Fibroblast of lung (primary cell): Measurements from ENCODE around the gene RACGAP1. TPM values are rescaled to one million over a fixed set of nuclear protein-coding genes. Genes with fewer than 3 reads are reported as not detected.

Source experiments
- DNase-seq, 2 donors: peaks; one replicate each; pipeline versions ENCODE4 v3.0.0 to v3.0.0-alpha.2; 2010; ENCODE audit warnings: low read depth in 2 of 2
- H2AFZ ChIP-seq: 2 replicates; pipeline ENCODE4 v1.5.1; 2012; ENCODE audit warnings: low read length, control low read depth, inconsistent platforms
- H3K27ac ChIP-seq: 2 replicates; pipeline ENCODE4 v1.5.1; 2011; ENCODE audit warnings: low read length, control low read depth; ENCODE audit not compliant: insufficient read depth
- H3K27me3 ChIP-seq: 2 replicates; pipeline ENCODE4 v1.5.1; 2011; ENCODE audit warnings: mild to moderate bottlenecking, low read length; ENCODE audit not compliant: control insufficient read depth, insufficient read depth
- H3K36me3 ChIP-seq: 2 replicates; pipeline ENCODE4 v1.5.1; 2011; ENCODE audit warnings: low read length; ENCODE audit not compliant: control insufficient read depth, insufficient read depth
- H3K4me1 ChIP-seq: 2 replicates; pipeline ENCODE4 v1.5.1; 2011; ENCODE audit warnings: low read length; ENCODE audit not compliant: control insufficient read depth, insufficient read depth; ENCODE audit errors: extremely low read depth
- H3K4me2 ChIP-seq: 2 replicates; pipeline ENCODE4 v1.5.1; 2011; ENCODE audit warnings: low read length, control low read depth; ENCODE audit not compliant: insufficient read depth; ENCODE audit errors: extremely low read depth
- H3K4me3 ChIP-seq, 4 experiments: fragments of 200-600 bp in 1 of 4; sonication (generic) in 1 of 4; replicated peaks in 1 of 4; 2 replicates each; pipeline ENCODE4 v1.5.1; 2011 to 2016; ENCODE audit warnings: low read length in 4 of 4, low read depth in 3 of 4, mild to moderate bottlenecking in 3 of 4, control low read depth in 2 of 4, inconsistent platforms in 1 of 4, mixed read lengths in 1 of 4; ENCODE audit not compliant: insufficient read depth in 1 of 4; ENCODE audit errors: control extremely low read depth in 1 of 4
- H3K79me2 ChIP-seq: 2 replicates; pipeline ENCODE4 v1.5.1; 2012; ENCODE audit warnings: mild to moderate bottlenecking, low read length, inconsistent platforms; ENCODE audit not compliant: control insufficient read depth, insufficient read depth
- H3K9ac ChIP-seq: 2 replicates; pipeline ENCODE4 v1.5.1; 2011; ENCODE audit warnings: mild to moderate bottlenecking, low read length, control low read depth; ENCODE audit not compliant: insufficient read depth
- H3K9me3 ChIP-seq: 2 replicates; pipeline ENCODE4 v1.5.1; 2012; ENCODE audit warnings: low read depth, low read length; ENCODE audit not compliant: control insufficient read depth, insufficient read depth
- H4K20me1 ChIP-seq: 2 replicates; pipeline ENCODE4 v1.5.1; 2011; ENCODE audit warnings: low read length; ENCODE audit not compliant: control insufficient read depth, insufficient read depth; ENCODE audit errors: extremely low read depth
- EZH2 ChIP-seq: IDR thresholded peaks from 2 replicates; pipeline ENCODE4 v1.5.1; 2012; ENCODE audit warnings: low read length, control low read depth, mild to moderate bottlenecking; ENCODE audit errors: missing control alignments
- polyA plus RNA-seq, 2 donors: library from polyadenylated mRNA; depleted of rRNA in 1 of 2; stranded (reverse) in 1 of 2; unstranded in 1 of 2; fragments of >200 nt; gene quantifications; 2 replicates each; pipeline ENCODE4 v1.2.1, GENCODE V29; 2011 to 2012; ENCODE audit warnings: missing spikeins in 1 of 2
- total RNA-seq: library from RNA; depleted of rRNA; stranded (reverse); fragments of >200 nt; gene quantifications from 2 replicates; pipeline ENCODE4 v1.2.1, GENCODE V29; 2014
- TF ChIP-seq, protein P1 (sequence below), 2 donors: IDR thresholded peaks in 1 of 2; conservative IDR thresholded peaks in 1 of 2; 1 replicate in 1 of 2; 2 replicates in 1 of 2; pipeline ENCODE4 v1.5.1; 2011 to 2012; ENCODE audit warnings: low read length in 2 of 2, control low read depth in 1 of 2, inconsistent platforms in 1 of 2, low read depth in 1 of 2, mild to moderate bottlenecking in 1 of 2

Gene RACGAP1
- total and polyA plus RNA-seq, 2 donors (not counting 1 experiment from before 2014, with no cell fraction given), result 22.9 to 38.1 TPM

DNA sequence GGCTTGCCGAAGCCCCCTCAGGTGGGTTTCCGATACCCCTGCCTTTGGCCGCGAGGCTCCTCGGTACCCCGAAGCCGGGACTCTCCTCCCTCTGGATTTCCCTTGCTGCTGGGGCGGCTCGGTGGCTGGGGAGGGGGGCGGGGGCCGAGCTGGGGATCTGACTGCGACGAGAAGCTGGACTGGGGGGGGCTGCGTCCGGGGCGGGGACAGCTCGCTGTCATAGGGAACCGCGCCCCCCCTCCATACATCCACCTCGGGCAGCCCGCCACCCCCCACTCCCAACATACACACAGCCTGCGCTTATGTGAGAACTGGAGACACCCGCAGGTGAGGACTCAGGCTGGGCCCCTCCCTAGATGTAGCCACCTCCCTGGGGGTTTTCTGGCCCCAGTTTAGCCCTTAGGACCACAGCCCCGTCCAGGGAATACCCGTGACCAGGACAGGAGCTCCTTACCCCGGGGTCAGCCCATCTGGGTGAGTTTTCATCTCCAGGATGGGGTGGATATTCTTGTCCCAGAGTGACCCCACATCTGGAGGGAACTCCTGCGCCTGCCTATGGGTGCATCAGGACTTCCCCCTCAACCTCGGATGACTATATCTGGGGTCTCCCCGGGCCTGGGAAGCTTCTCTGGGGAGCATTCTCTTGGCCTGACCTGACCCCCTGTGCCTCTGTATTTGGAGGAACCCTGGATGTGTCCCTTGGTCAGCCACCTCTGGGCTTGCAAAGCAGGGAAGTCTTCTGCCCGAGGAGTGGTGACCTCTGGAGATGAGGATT lies 32.8 kb upstream of the RACGAP1 start:
- TF ChIP-seq EZH2, result no peak
- TF ChIP-seq, protein P1, sequence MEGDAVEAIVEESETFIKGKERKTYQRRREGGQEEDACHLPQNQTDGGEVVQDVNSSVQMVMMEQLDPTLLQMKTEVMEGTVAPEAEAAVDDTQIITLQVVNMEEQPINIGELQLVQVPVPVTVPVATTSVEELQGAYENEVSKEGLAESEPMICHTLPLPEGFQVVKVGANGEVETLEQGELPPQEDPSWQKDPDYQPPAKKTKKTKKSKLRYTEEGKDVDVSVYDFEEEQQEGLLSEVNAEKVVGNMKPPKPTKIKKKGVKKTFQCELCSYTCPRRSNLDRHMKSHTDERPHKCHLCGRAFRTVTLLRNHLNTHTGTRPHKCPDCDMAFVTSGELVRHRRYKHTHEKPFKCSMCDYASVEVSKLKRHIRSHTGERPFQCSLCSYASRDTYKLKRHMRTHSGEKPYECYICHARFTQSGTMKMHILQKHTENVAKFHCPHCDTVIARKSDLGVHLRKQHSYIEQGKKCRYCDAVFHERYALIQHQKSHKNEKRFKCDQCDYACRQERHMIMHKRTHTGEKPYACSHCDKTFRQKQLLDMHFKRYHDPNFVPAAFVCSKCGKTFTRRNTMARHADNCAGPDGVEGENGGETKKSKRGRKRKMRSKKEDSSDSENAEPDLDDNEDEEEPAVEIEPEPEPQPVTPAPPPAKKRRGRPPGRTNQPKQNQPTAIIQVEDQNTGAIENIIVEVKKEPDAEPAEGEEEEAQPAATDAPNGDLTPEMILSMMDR (conservative IDR thresholded peaks at IDR 0.05 in 1 of 2, IDR thresholded peaks at IDR 0.05 in 1 of 2; ENCODE audit: low read depth in 1 of 2, low read length in 2 of 2), result no peak
- Histone ChIP-seq H3K36me3 (no peaks in the 10 kb centered on the region), H4K20me1 (no peaks in the 10 kb centered on the region), H3K9me3 (no peaks in the 10 kb centered on the region), H3K27me3 (peaks cover 12% of the 10 kb centered on the region), H3K4me3 (peak overlapping the region; percentile 23 to 66 (median 44)), H3K27ac (no peak overlapping the region), H3K4me2 (peak overlapping the region; percentile 71), H2AFZ (no peak overlapping the region), H3K79me2 (no peaks in the 10 kb centered on the region), H3K4me1 (peaks cover 5% of the 10 kb centered on the region), H3K9ac (peak overlapping the region; percentile 47)
- no peak for DNase-seq

DNA sequence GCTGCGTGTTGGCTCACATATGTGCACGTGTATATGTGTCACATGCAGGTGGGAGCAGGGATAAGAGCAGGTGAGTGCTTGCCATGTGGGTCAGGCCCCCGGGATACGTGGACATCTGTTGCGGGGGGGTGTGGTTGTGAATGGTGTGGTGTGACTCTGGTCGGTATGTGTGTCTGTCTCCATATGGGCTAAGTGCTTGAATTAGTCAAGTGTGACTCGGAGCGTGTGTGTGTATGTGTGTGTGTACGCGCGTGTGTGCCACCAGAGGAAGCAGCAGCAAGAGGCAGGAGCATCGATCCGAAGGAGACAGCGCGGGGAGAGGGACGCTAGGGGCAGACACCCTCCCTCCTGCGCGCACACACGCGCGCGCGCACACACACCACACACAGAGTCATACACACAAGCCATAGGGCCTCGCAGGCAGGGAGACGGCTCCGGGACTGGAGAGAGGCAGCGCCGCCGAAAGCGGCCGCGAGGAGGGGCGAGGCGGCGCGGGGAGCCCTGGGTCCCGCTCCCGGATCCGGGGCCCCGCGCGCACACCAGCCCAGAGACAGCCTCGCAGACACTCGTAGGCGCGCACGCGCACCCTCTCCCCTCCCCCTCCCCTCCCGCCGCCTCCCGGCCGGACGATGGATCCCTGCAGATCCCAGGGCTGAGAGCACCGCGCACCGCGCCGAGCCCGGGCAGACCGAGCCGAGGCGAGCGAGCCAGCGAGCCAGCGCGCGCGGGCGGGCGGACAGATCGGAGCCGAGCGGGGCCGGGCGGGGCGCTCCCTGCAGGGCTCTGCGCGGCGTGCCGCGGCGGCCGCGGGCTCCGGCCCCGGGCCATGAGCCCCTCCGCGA lies 31.9 kb upstream of the RACGAP1 start, which contains the start of gene ASIC1:
ASIC1 (plus strand) TSS at position 597 of the 842 bp plus-strand sequence. CDS start 1,171 bp downstream, outside the sequence.
- peak within 1 kb of the TSS; percentile 52 to 67 (median 63) for H3K4me3 ChIP-seq
- H3K4me2 ChIP-seq, result peak within 1 kb of the TSS; percentile 81
- DNase-seq, result peak; percentile 65 to 70
- H2AFZ ChIP-seq, result peak within 1 kb of the TSS; percentile 81
- no peaks in the 10 kb centered on the region for H3K79me2 ChIP-seq
- H3K36me3 ChIP-seq, result no peaks in the 10 kb centered on the region
- H3K9me3 ChIP-seq, result no peaks in the 10 kb centered on the region
- H3K27ac ChIP-seq, result no peak within 1 kb of the TSS
- H4K20me1 ChIP-seq, result no peaks in the 10 kb centered on the region
- peak within 1 kb of the TSS; percentile 47 for H3K9ac ChIP-seq
- no peak for TF ChIP-seq EZH2
- TF ChIP-seq, protein P1 (conservative IDR thresholded peaks at IDR 0.05 in 1 of 2, IDR thresholded peaks at IDR 0.05 in 1 of 2; ENCODE audit: low read depth in 1 of 2, low read length in 2 of 2), result no peak
- peaks cover 18% of the 10 kb centered on the region for H3K27me3 ChIP-seq
- H3K4me1 ChIP-seq, result peaks cover 5% of the 10 kb centered on the region

GRCh38 chr12:50056639-50056976 lies 31.3 kb upstream of the RACGAP1 start:
- Histone ChIP-seq H3K4me2 (peak overlapping the region; percentile 81), H3K36me3 (no peaks in the 10 kb centered on the region), H4K20me1 (no peaks in the 10 kb centered on the region), H3K9ac (no peak overlapping the region), H3K27ac (no peak overlapping the region), H3K79me2 (no peaks in the 10 kb centered on the region), H3K9me3 (no peaks in the 10 kb centered on the region), H2AFZ (no peak overlapping the region), H3K4me3 (peak overlapping the region; percentile 52 to 67 (median 63)), H3K27me3 (peaks cover 21% of the 10 kb centered on the region), H3K4me1 (peaks cover 5% of the 10 kb centered on the region)
- TF ChIP-seq, protein P1 (conservative IDR thresholded peaks at IDR 0.05 in 1 of 2, IDR thresholded peaks at IDR 0.05 in 1 of 2; ENCODE audit: low read depth in 1 of 2, low read length in 2 of 2), result no peak
- TF ChIP-seq EZH2, result no peak
- no peak for DNase-seq
